Esophagus squamous epithelium (tissue), 5 donors: ENCODE measurements around the gene SNX17. TPM values are rescaled to one million over a fixed set of nuclear protein-coding genes. Genes with fewer than 3 reads are reported as not detected.

Source experiments
- DNase-seq: peaks from one replicate; lab custom pipeline; 2025; lab: John Stamatoyannopoulos, UW
- H3K27ac ChIP-seq, 4 donors: fragments of 200-600 bp; sonication (generic); one replicate each; pipeline ENCODE4 v1.5.1; 2016 to 2019; ENCODE audit warnings: mild to moderate bottlenecking in 1 of 4
- H3K27me3 ChIP-seq, 4 donors: fragments of 200-600 bp; sonication (generic); 1 replicate in 3 of 4; 2 replicates in 1 of 4; pipeline versions ENCODE4 v1.5.1 to v1.6.0; 2017 to 2021; ENCODE audit warnings: antibody characterized with exemption in 1 of 4
- H3K36me3 ChIP-seq, 3 donors: fragments of 200-600 bp; sonication (generic); one replicate each; pipeline ENCODE4 v1.5.1; 2016 to 2019
- H3K4me1 ChIP-seq, 3 donors: fragments of 200-600 bp; sonication (generic); one replicate each; pipeline ENCODE4 v1.5.1; 2017 to 2019
- H3K4me3 ChIP-seq, 4 donors: fragments of 200-600 bp; sonication (generic); 1 replicate in 3 of 4; 2 replicates in 1 of 4; pipeline ENCODE4 v1.5.1; 2016 to 2019; ENCODE audit warnings: mild to moderate bottlenecking in 2 of 4, moderate library complexity in 1 of 4
- H3K9me3 ChIP-seq, 3 donors: fragments of 200-600 bp; sonication (generic); one replicate each; pipeline ENCODE4 v1.5.1; 2016 to 2019
- CTCF ChIP-seq, 6 experiments: fragments of 450-650 bp in 4 of 6; fragments of 200-600 bp in 2 of 6; sonication (generic) in 2 of 6; IDR thresholded peaks; one replicate each; pipeline ENCODE4 v1.5.1; 2016 to 2019; ENCODE audit warnings: antibody characterized with exemption in 6 of 6, mild to moderate bottlenecking in 4 of 6, moderate library complexity in 4 of 6
- POLR2A ChIP-seq, 4 donors: fragments of 450-650 bp; IDR thresholded peaks; one replicate each; pipeline ENCODE4 v1.6.1; 2017; ENCODE audit warnings: antibody characterized with exemption in 4 of 4, mild to moderate bottlenecking in 4 of 4, moderate library complexity in 3 of 4
- WGBS, 2 donors: methylation state at CpG; one replicate each; pipeline ENCODE4 v1.1.5; 2018; 5-methylcytosine and 5-hydroxymethylcytosine counted together
- intact Hi-C: fragments of 100-400 bp; cut with DNase I; formaldehyde crosslinking; loops from one replicate; pipeline ENCODE4 v1.15.0; 2022
- total RNA-seq, 4 donors: library from RNA; depleted of rRNA; stranded (reverse); fragments of >200 nt; gene quantifications; one replicate each; pipeline ENCODE4 v1.1.0, GENCODE V29; 2016
- donor health status: DM: yes; HTN: yes; CAD: no.

SNX17 gene
- total RNA-seq, 4 donors from 2014 or later: 53.5 to 106 (median 75.8) TPM

GRCh38 chr2:27398962-27399361 is 28.5 kb downstream of the SNX17 start:
- no peak for TF ChIP-seq POLR2A (IDR thresholded peaks at IDR 0.05)
- no peak for TF ChIP-seq CTCF (IDR thresholded peaks at IDR 0.05)
- WGBS, 2 donors: 90 to 96% methylated on average over 5 of the region's 5 CpGs
- intact Hi-C loops: no loop called here
- Histone ChIP-seq H3K36me3 (peaks cover 0 to 15% (median 0%) of the 10 kb centered on the region in 3 donors), H3K27ac (no peak overlapping the region), H3K4me1 (no peaks in the 10 kb centered on the region), H3K9me3 (no peaks in the 10 kb centered on the region), H3K4me3 (no peak overlapping the region), H3K27me3 (no peaks in the 10 kb centered on the region)
- no peak for DNase-seq

GRCh38 chr2:27400348-27401135 is 30.1 kb downstream of the SNX17 start:
- WGBS, 2 donors: 93 to 100% methylated on average over 2 of the region's 2 CpGs
- Histone ChIP-seq H3K4me1 (no peaks in the 10 kb centered on the region), H3K36me3 (peaks cover 0 to 30% (median 0%) of the 10 kb centered on the region in 3 donors), H3K9me3 (no peaks in the 10 kb centered on the region), H3K27me3 (no peaks in the 10 kb centered on the region), H3K4me3 (no peak overlapping the region), H3K27ac (no peak overlapping the region)
- DNase-seq: no peak
- intact Hi-C loops: no loop called here
- TF ChIP-seq POLR2A (IDR thresholded peaks at IDR 0.05) (no peak), CTCF (IDR thresholded peaks at IDR 0.05) (no peak)

DNA sequence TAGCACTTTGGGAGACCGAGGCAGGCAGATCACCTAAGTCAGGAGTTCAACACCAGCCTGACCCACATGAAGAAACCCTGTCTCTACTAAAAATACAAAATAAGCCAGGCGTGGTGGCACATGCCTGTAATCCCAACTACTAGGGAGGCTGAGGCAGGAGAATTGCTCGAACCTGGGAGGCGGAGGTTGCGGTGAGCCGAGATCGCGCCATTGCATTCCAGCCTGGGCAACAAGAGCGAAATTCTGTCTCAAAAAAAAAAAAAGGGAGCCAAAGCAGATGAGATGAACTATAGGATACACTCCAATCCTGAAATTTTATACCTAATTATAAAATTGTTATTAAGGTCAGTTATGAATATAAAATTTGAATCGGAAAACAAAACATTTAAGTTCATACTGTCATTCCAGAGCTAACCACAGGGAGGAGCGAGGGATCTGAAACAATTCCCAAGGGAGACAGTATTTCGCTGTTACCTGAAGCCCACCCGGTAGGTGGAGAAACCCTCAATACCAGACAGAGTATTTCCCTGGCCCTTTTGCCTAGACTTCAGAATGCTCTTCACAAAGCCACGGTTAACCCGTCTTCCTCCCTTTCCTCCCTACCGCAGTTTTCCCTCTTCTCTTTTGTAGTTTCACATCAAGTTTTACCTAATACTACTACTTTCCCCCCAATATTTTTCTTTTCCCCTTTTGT is 37.5 kb downstream of the SNX17 start:
- Histone ChIP-seq H3K36me3 (peaks cover 0 to 35% (median 0%) of the 10 kb centered on the region in 3 donors), H3K9me3 (no peaks in the 10 kb centered on the region), H3K27ac (peak overlapping the region in 3 of 4 donors; percentile 88 to 94 (median 91)), H3K4me3 (peak overlapping the region; percentile 92 to 96 (median 96)), H3K4me1 (peaks cover 12 to 42% (median 20%) of the 10 kb centered on the region in 3 donors), H3K27me3 (no peaks in the 10 kb centered on the region)
- peak in 5 of 6 experiments; percentile 48 to 69 (median 57) for TF ChIP-seq CTCF (IDR thresholded peaks at IDR 0.05)
- no peak for TF ChIP-seq POLR2A (IDR thresholded peaks at IDR 0.05)
- no peak for DNase-seq
- WGBS, 2 donors: 44 to 47% methylated on average over 16 of the region's 16 CpGs
- intact Hi-C loops: no loop called here

DNA sequence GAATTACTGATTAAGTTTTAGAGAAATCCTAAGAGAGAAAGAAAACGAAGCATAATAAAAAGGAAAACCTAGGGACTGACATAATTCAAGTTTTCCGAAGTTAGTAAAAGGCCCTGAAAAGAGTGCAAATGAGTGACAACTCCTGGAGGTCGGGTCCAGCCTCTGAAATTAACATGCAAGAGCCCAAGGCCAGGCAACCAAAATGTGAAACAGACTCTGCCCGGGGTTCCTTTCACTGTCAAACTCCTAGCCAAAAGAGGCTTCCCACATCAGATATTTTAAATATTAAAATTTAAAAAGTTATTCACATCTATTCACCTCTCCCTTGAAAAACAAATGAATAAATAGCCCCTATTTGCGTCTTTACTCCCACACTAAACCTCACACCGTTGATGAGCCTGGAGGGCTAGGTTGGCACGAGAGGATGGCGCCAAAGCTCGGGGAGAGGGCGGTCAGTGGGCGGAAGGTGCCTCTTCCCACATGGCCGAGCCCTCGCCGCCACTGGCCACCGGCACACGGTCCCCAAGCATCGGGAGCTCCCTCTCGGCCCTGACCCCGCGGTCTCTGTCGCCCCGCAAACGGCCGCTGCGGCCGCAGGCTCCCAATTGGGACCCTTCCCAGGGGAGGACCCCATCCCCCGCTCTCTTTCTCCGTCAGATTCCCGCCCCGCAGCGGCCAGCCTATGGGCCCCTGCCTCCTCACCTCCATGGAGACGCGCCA is 38.3 kb downstream of the SNX17 start:
- DNase-seq: no peak
- TF ChIP-seq CTCF (IDR thresholded peaks at IDR 0.05) (no peak), POLR2A (IDR thresholded peaks at IDR 0.05) (no peak)
- intact Hi-C loops: no loop called here
- peak overlapping the region; percentile 92 to 96 (median 96) for H3K4me3 ChIP-seq
- peak overlapping the region; percentile 88 to 94 (median 90) for H3K27ac ChIP-seq
- peaks cover 0 to 28% (median 0%) of the 10 kb centered on the region in 3 donors for H3K36me3 ChIP-seq
- no peaks in the 10 kb centered on the region for H3K9me3 ChIP-seq
- WGBS, 2 donors: 1 to 2% methylated on average over 13 to 14 of the region's 33 CpGs
- H3K4me1 ChIP-seq: peaks cover 12 to 42% (median 20%) of the 10 kb centered on the region in 3 donors
- H3K27me3 ChIP-seq: no peaks in the 10 kb centered on the region
